Renal cortex interstitium (tissue), 11 donors: ENCODE results near the gene ESPNL. TPM values are rescaled to one million over a fixed set of nuclear protein-coding genes. Genes with fewer than 3 reads are reported as not detected.

Experiments used
- DNase-seq, 11 donors: peaks; one replicate each; pipeline ENCODE4 v3.0.0-alpha.2; 2013; ENCODE audit warnings: low read depth in 9 of 11, low spot score in 4 of 11; ENCODE audit errors: extremely low read depth in 1 of 11
- polyA plus RNA-seq, 3 donors: library from polyadenylated mRNA; unstranded; fragments of 120-200 nt; gene quantifications; one replicate each; pipeline ENCODE4 v1.2.1, GENCODE V29; 2013; ENCODE audit not compliant: insufficient read length in 3 of 3

The ESPNL gene
- polyA plus RNA-seq, 3 donors, result 1.9 to 4.5 (median 2.7) TPM

DNA sequence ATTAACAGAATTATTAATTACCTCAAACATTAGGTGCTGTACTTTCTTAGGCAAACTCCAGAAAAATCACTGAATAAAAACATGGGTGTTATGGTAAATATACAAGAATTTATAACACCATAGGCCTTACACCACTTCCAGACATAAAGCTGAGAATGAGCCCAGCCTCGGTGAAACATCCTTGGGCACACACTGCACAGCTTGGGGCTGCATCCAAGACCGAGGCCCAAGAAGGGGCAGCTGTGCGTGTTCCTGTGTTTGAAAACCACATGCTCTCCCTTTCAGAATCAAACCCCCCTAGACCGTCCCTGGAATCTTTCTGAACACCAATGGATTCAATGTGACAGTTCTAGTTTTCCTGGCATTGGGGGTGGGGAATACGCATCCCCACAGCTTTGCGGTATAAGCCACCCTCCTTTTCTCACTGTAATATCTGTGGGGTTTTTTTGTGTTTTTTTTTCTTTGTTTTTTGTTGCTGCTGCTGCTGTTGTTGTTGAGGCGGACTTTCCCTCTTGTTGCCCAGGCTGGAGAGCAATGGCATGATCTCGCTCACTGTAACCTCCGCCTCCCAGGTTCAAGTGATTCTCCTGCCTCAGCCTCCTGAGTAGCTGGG, 71.5 kb downstream of the ESPNL start:
- DNase-seq, result no peak

DNA sequence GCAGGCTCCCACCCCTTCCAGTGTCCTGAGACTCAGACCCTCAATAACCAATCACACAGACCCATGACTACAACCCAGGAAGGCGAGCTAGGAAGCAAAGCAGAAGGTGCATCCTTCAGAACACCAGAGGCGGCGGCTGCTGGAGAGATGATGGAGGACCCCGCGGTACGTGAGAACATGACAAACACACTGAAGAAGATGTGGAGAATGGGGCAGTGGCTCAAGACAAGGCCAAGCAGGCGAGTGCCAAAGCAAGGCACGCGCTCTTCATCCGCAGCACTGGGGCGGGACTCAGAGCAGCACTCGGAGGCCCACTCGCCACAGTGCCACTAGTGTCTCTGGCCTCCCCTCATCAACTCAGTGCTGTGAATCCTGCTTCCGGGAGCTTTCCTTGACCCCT, 72.3 kb downstream of the ESPNL start:
- DNase-seq, result no peak

DNA sequence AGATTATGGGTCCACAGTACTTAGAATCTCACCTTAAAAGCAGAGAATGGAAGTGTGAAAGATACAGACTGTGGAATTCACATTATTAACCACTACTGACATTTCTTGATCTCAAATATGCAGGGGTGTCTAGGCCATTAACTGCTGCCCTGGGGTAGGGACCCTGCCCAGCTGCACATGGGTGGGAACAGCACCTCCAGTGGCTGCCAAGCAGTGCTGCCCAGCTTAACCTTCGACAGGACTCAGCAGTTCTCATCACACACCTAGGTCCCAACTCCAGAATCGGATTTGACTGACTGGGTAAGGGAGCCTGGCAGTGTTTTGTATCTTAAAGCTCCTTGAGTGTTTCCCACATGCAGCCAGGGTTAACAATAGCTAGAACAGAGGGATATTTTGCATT, 73.6 kb downstream of the ESPNL start:
- no peak for DNase-seq

DNA sequence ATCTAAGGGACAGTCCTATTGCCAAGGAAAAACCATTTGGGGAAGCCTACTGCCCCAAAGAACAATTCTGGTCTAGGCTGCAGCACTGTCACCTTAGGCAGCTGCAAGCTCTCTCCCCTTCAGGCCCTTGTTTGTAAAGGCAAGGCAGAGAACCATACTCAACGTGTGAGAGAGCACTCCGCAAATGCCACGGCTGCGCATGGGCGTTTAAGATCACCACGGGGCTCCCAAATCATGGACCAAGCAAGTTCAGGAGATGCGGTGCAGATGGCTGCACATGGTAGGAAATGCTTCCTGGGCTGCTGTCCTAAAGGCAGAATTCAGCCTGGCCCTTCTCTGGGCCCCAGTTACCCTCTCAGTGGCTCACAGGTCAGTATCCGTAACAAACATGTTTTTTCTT, 74.2 kb downstream of the ESPNL start:
- DNase-seq, result no peak

DNA sequence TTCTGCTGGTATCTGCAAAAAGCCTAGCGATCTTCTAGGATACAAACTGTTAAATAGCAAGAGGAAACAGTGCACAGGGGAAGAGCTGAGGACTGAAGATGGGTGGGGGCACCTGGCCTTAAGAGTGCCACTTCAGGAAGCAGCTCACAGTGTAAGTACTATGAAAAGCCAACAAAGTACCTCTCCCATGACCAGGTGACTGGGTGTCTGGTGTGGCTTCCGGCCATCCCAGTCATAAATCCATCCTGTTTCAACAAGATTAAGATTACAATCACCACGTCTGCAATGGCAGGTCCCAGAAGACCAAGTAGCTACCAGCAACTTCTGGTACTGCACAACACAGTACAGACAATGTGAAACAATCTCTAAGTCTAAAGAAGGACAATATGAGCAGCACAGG, 74.6 kb downstream of the ESPNL start:
- DNase-seq, result no peak

DNA sequence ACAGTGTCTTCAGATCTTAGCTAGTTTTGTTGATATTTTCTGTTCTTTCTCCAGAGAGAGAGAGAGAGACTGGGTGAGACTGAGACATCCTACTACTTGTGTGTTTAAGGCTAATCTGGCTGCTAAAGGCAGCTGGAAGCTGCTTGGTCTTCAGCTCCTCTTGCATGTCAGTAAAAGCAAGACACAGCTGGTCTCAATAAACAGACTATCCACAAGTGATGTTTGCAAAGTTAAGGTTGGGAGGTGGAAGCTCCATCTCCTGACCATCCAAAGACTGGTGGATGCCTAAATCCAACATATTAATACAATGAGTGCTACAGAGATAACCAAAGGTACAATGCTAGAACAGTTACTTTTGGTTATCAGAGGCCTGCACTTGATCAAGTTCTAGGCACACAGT, 76.5 kb downstream of the ESPNL start:
- no peak for DNase-seq

DNA sequence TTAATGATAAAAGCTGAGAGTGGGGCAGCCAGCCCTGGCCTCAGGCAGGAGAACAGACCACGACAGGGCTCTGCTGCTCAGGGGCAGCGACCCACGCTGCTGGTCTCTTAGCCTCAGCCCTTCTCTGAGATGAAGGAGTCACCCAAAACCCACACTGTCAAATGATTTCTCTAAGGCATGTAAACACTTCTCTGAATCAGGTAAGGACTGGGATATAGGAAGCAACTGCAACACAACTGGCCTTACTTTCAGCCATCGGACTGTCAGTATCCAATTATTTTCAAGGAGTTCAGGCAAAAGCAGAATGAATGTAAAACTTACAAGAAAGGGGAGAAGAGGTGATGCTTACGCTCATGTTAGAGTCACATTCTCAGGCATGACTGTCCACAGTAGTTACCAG, 80.4 kb downstream of the ESPNL start:
- no peak for DNase-seq

DNA sequence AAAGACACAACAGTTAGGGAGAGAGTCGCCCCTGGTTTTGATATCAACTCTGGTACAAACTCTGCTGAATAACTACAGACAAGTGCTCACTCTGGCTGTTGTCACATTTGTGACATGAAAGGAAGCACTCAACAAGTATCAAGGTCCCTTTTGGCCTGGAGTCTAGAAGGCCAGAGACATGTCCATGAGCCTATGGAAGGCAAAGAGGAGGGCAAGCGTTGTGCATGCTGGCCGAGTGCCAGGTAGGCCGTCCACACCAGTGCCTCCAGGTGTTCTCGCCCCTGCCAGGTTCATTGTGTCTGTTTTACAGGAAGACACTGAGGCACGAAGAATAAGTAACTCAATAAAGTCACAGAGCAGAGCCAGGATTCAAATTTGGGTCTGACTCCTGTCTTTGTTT, 82.2 kb downstream of the ESPNL start:
- no peak for DNase-seq

Other genes starting within 250 kb of the ESPNL start
- gene RAMP1, start 240.7 kb upstream of the ESPNL start, polyA plus RNA-seq, result 1 to 10 TPM; 2.3 to 4.5 (median 3.5) TPM
- 10 to 100 TPM; 40.1 to 44.0 (median 41.0) TPM for gene UBE2F, start 133.3 kb upstream of the ESPNL start, polyA plus RNA-seq
- 10 to 100 TPM; 25.2 to 30.8 (median 27.7) TPM for gene SCLY, start 39.3 kb upstream of the ESPNL start, polyA plus RNA-seq
- under 1 TPM; 0.34 to 0.94 (median 0.45) TPM for gene KLHL30, start 38.3 kb downstream of the ESPNL start, polyA plus RNA-seq
- 10 to 100 TPM in 1 of 3 donors, 1 to 10 TPM in 2; 8.6 to 10.2 (median 8.9) TPM for gene ERFE, start 58.6 kb downstream of the ESPNL start, polyA plus RNA-seq
- 10 to 100 TPM; 42.5 to 53.3 (median 47.0) TPM for gene ILKAP, start 103.4 kb downstream of the ESPNL start, polyA plus RNA-seq
- gene HES6, start 139.7 kb downstream of the ESPNL start, polyA plus RNA-seq, result 1 to 10 TPM; 5.3 to 8.7 (median 6.4) TPM
- gene PER2, start 188.3 kb downstream of the ESPNL start, polyA plus RNA-seq, result 1 to 10 TPM; 5.2 to 9.1 (median 5.8) TPM
- gene TRAF3IP1, start 220.2 kb downstream of the ESPNL start, polyA plus RNA-seq, result 10 to 100 TPM; 22.7 to 24.6 (median 22.8) TPM